Osteocyte (in vitro differentiated cells): ENCODE results near the gene CADM2. TPM values are rescaled to one million over a fixed set of nuclear protein-coding genes. Genes with fewer than 3 reads are reported as not detected.

Experiments
- DNase-seq: peaks from one replicate; pipeline ENCODE4 v3.0.0; 2021; ENCODE audit warnings: mixed read lengths; ENCODE audit not compliant: unreplicated experiment; ENCODE audit errors: extremely low spot score
- H3K27ac Mint-ChIP-seq: one replicate; pipeline ENCODE4 v1.8.0; 2021; ENCODE audit warnings: mild to moderate bottlenecking, mixed read lengths; ENCODE audit not compliant: unreplicated experiment
- H3K27me3 Mint-ChIP-seq: one replicate; pipeline ENCODE4 v1.8.0; 2021; ENCODE audit warnings: mixed read lengths; ENCODE audit not compliant: unreplicated experiment
- H3K36me3 Mint-ChIP-seq: one replicate; pipeline ENCODE4 v1.8.0; 2021; ENCODE audit warnings: mixed read lengths; ENCODE audit not compliant: unreplicated experiment
- H3K4me1 Mint-ChIP-seq: one replicate; pipeline ENCODE4 v1.8.0; 2021; ENCODE audit warnings: mixed read lengths; ENCODE audit not compliant: unreplicated experiment
- H3K4me3 Mint-ChIP-seq: one replicate; pipeline ENCODE4 v1.8.0; 2021; ENCODE audit warnings: mild to moderate bottlenecking, moderate library complexity, mixed read lengths; ENCODE audit not compliant: unreplicated experiment
- H3K9me3 Mint-ChIP-seq: one replicate; pipeline ENCODE4 v1.8.0; 2021; ENCODE audit warnings: mixed read lengths; ENCODE audit not compliant: unreplicated experiment
- total RNA-seq: library from RNA; stranded (reverse); gene quantifications from 2 replicates; pipeline ENCODE4 v1.2.1, GENCODE V29; 2021
- TF ChIP-seq, protein P1 (sequence below): fragments of 200-600 bp; sonication (generic); IDR thresholded peaks from 2 replicates; pipeline ENCODE4 v1.5.0; 2021; ENCODE audit warnings: antibody characterized with exemption, mild to moderate bottlenecking, moderate library complexity

CADM2 gene
- total RNA-seq, 1 donor from 2014 or later, result 1.5 TPM

- H3K4me1 Mint-ChIP-seq, result no peaks in the 10 kb centered on the region
- no peaks in the 10 kb centered on the region for H3K27me3 Mint-ChIP-seq
- H3K27ac Mint-ChIP-seq, result no peak overlapping the region
- H3K36me3 Mint-ChIP-seq, result no peaks in the 10 kb centered on the region
- no peak for DNase-seq
- TF ChIP-seq, protein P1, sequence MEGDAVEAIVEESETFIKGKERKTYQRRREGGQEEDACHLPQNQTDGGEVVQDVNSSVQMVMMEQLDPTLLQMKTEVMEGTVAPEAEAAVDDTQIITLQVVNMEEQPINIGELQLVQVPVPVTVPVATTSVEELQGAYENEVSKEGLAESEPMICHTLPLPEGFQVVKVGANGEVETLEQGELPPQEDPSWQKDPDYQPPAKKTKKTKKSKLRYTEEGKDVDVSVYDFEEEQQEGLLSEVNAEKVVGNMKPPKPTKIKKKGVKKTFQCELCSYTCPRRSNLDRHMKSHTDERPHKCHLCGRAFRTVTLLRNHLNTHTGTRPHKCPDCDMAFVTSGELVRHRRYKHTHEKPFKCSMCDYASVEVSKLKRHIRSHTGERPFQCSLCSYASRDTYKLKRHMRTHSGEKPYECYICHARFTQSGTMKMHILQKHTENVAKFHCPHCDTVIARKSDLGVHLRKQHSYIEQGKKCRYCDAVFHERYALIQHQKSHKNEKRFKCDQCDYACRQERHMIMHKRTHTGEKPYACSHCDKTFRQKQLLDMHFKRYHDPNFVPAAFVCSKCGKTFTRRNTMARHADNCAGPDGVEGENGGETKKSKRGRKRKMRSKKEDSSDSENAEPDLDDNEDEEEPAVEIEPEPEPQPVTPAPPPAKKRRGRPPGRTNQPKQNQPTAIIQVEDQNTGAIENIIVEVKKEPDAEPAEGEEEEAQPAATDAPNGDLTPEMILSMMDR, result no peak
- H3K9me3 Mint-ChIP-seq, result no peaks in the 10 kb centered on the region
- no peak overlapping the region for H3K4me3 Mint-ChIP-seq
Measured at GRCh38 chr3:86047161-86047560, 1088.4 kb downstream of the CADM2 start.

DNA sequence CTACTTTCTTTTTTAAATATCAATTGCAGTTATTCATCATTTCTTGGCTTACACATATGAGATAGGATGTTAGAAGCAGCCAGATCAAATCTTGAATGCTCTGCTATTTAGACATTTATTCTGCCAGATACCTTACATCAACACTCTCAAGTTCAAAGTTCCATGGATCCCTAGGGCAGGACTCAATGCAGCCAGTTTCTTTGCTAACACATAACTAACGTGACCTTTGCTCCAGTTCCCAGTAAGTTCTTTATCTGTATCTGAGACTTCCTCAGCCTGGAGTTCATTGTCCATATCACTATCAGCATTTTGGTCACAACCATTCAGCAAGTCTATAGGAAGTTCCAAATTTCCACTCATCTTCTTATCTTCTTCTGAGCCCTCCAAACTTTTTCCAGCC, 1092.3 kb downstream of the CADM2 start:
- no peak for DNase-seq
- H3K27me3 Mint-ChIP-seq, result no peaks in the 10 kb centered on the region
- TF ChIP-seq, protein P1, result no peak
- H3K4me1 Mint-ChIP-seq, result no peaks in the 10 kb centered on the region
- no peaks in the 10 kb centered on the region for H3K9me3 Mint-ChIP-seq
- no peak overlapping the region for H3K4me3 Mint-ChIP-seq
- no peak overlapping the region for H3K27ac Mint-ChIP-seq
- no peaks in the 10 kb centered on the region for H3K36me3 Mint-ChIP-seq

- TF ChIP-seq, protein P1, result no peak
- H3K4me3 Mint-ChIP-seq, result no peak overlapping the region
- no peaks in the 10 kb centered on the region for H3K4me1 Mint-ChIP-seq
Measured at GRCh38 chr3:86056032-86056431, 1097.2 kb downstream of the CADM2 start.

DNA sequence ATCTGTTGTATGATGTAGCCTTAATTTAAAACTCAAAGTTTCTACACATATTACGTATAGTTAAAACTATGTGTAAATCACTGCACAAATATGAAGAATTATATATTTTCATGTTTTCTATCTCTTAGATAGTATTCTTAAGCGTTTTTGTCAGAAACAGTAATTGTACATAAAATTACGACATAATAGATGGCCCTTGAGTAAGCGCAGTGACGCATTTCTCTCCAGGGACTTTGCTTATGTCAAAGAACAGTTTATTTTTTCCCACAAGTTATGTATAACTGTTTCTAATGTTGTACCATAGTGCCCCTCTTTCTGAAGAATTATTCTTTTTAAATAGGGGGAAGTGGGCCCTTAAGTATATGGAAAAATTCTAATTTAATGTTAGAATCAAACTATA, 1098.2 kb downstream of the CADM2 start:
- TF ChIP-seq, protein P1, result no peak
- no peak overlapping the region for H3K27ac Mint-ChIP-seq
- H3K36me3 Mint-ChIP-seq, result no peaks in the 10 kb centered on the region
- no peaks in the 10 kb centered on the region for H3K4me1 Mint-ChIP-seq
- no peak for DNase-seq
- no peaks in the 10 kb centered on the region for H3K9me3 Mint-ChIP-seq
- H3K4me3 Mint-ChIP-seq, result no peak overlapping the region
- H3K27me3 Mint-ChIP-seq, result peaks cover 2% of the 10 kb centered on the region

More at GRCh38 chr3:86056032-86056431, 1097.2 kb downstream of the CADM2 start:
- DNase-seq, result no peak
- Mint-ChIP-seq H3K9me3 (no peaks in the 10 kb centered on the region), H3K36me3 (no peaks in the 10 kb centered on the region), H3K27ac (no peak overlapping the region), H3K27me3 (peaks cover 2% of the 10 kb centered on the region)

- no peak overlapping the region for H3K4me3 Mint-ChIP-seq
- H3K36me3 Mint-ChIP-seq, result no peaks in the 10 kb centered on the region
- no peaks in the 10 kb centered on the region for H3K27me3 Mint-ChIP-seq
- H3K9me3 Mint-ChIP-seq, result no peaks in the 10 kb centered on the region
- DNase-seq, result no peak
- H3K27ac Mint-ChIP-seq, result no peak overlapping the region
- TF ChIP-seq, protein P1, result no peak
- H3K4me1 Mint-ChIP-seq, result no peaks in the 10 kb centered on the region
Measured at GRCh38 chr3:86073799-86074198, 1115.0 kb downstream of the CADM2 start.
